Activated T-helper 17 cell treated with anti-CD3 and anti-CD28 coated beads, Interleukin-2, amount 50 U/mL, for 72 hours (primary cell): ENCODE results near the gene COL4A2. TPM values are rescaled to one million over a fixed set of nuclear protein-coding genes. Genes with fewer than 3 reads are reported as not detected.
"Not testable (repeated sequence)": the region's sequence is repeated elsewhere in the genome, so short reads cannot be mapped to it uniquely, and the experiment has no call there.

ENCODE experiments used
- ATAC-seq: fragments of 150-1000 bp; cut with Tn5 transposase; replicated peaks from 2 replicates; pipeline ENCODE4 v1.10.0; 2021; ENCODE audit warnings: mild to moderate bottlenecking, moderate library complexity
- H3K27ac Mint-ChIP-seq: one replicate; pipeline ENCODE4 v1.8.0; 2022; ENCODE audit warnings: mixed read lengths
- H3K27me3 Mint-ChIP-seq: one replicate; pipeline ENCODE4 v1.8.0; 2022; ENCODE audit warnings: mixed read lengths
- H3K36me3 Mint-ChIP-seq: one replicate; pipeline ENCODE4 v1.8.0; 2022; ENCODE audit warnings: low read depth, mild to moderate bottlenecking, mixed read lengths
- H3K4me1 Mint-ChIP-seq: one replicate; pipeline ENCODE4 v1.8.0; 2022; ENCODE audit warnings: mixed read lengths
- H3K4me3 Mint-ChIP-seq: one replicate; pipeline ENCODE4 v1.8.0; 2022; ENCODE audit warnings: mild to moderate bottlenecking, mixed read lengths
- H3K9me3 Mint-ChIP-seq: one replicate; pipeline ENCODE4 v1.8.0; 2022; ENCODE audit warnings: mixed read lengths
- total RNA-seq, 2 donors: library from RNA; stranded (reverse); gene quantifications; one replicate each; pipeline ENCODE4 v1.2.3, GENCODE V29; 2022

COL4A2 gene
- total RNA-seq, 2 donors from 2014 or later, result 0.56 TPM; not detected in 1

DNA sequence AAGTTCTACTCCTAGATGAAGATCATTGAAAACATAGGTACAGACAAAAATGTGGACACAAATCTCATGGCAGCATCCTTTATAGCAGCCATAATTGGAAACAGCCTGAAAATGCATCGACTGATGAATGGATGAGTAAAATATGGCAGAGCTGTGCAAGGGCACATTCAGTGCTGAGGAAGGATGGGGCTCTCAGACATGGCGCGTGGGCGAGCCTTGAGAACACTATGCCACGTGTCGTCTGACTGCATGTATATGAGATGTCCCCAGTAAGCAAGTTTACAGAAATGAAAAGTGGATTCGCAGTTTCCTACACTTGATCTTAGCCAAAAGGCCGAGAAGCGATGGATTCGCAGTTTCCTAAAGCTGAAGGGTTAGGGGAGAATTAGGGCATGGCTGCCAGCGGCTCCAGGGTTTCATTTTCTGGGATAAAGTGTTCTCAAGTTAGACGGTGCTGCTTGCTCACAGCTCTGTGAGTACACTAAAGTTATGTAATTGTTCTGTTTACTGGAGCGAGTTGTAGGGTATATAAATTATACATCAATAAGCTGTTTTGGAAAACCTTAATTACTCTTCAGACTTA, 176.4 kb downstream of the COL4A2 start:
- Mint-ChIP-seq H3K4me1 (no peaks in the 10 kb centered on the region), H3K27me3 (peaks cover 7% of the 10 kb centered on the region), H3K27ac (no peak overlapping the region), H3K9me3 (no peaks in the 10 kb centered on the region), H3K4me3 (no peak overlapping the region), H3K36me3 (no peaks in the 10 kb centered on the region)
- ATAC-seq, result no peak

GRCh38 chr13:110484290-110485048, 177.4 kb downstream of the COL4A2 start:
- H3K9me3 Mint-ChIP-seq, result no peaks in the 10 kb centered on the region
- H3K27me3 Mint-ChIP-seq, result peaks cover 7% of the 10 kb centered on the region
- H3K36me3 Mint-ChIP-seq, result no peaks in the 10 kb centered on the region
- H3K4me3 Mint-ChIP-seq, result no peak overlapping the region
- no peak for ATAC-seq
- H3K27ac Mint-ChIP-seq, result no peak overlapping the region
- no peaks in the 10 kb centered on the region for H3K4me1 Mint-ChIP-seq

DNA sequence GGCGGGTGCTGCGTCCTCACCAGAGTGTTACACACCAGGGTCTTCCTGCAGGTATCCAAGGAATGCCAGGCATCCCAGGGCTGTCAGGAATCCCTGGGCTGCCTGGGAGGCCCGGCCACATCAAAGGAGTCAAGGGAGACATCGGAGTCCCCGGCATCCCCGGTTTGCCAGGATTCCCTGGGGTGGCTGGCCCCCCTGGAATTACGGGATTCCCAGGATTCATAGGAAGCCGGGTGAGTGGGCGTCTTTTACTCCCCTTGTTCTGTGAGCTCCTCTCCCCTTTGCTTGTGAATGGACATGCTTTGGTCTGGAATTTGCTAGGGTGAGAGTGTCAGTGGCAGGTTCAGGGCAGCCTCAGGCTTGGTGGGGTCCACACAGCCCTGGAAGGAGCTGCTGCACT, 178.5 kb downstream of the COL4A2 start:
- H3K36me3 Mint-ChIP-seq, result no peaks in the 10 kb centered on the region
- H3K4me3 Mint-ChIP-seq, result no peak overlapping the region
- no peak overlapping the region for H3K27ac Mint-ChIP-seq
- H3K27me3 Mint-ChIP-seq, result peaks cover 7% of the 10 kb centered on the region
- ATAC-seq, result no peak
- no peaks in the 10 kb centered on the region for H3K9me3 Mint-ChIP-seq
- H3K4me1 Mint-ChIP-seq, result no peaks in the 10 kb centered on the region

DNA sequence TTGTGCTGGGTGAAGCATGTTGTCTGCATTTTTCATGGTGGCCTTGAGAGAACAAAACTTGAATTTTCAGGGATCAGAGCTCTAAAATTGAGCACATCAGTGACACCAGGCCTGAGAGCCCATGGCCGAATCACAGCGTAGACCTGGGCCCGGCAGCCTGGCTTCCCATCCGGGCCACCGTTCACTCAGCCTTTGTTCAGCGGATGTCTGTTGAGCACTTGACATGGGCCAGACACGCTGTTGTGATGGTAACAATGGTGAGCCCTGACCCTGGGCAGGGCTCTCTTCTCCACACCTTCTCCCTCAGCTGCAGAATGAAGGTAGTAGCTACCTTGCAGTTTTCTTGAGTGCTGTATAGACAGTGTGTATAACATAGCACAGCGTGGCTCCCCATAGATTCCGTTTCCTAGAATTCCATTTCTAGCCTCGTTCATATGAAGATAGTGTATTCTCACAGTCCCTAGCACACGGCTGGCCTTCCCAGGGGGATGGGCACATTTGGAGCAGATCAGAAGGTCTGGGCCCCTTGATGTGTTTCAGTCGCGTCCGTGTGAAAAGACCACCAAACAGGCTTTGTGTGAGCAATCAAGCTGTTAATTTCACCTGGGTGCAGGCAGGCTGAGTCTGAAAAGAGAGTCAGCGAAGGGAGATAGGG, 179.1 kb downstream of the COL4A2 start:
- Mint-ChIP-seq H3K27ac (no peak overlapping the region), H3K4me1 (no peaks in the 10 kb centered on the region), H3K27me3 (peaks cover 7% of the 10 kb centered on the region), H3K9me3 (no peaks in the 10 kb centered on the region), H3K4me3 (no peak overlapping the region), H3K36me3 (no peaks in the 10 kb centered on the region)
- ATAC-seq, result no peak

DNA sequence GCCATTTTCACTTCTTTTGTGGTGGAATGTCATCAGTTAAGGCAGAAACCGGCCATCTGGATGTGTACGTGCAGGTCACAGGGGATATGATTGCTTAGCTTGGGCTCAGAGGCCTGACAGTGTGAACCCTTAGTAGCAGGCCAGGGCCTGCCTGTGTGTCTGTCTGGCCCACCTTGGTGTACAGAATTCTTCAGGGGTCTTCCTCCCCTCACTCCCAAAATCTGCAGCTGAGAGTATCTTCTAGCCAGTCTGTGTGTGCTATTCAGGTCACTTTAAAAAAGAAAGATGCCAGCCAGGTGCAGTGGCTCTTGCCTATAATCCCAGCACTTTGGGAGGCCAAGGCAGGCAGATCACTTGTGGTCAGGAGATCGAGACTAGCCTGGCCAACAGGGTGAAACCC, 179.8 kb downstream of the COL4A2 start:
- H3K4me3 Mint-ChIP-seq, H3K36me3 Mint-ChIP-seq, H3K9me3 Mint-ChIP-seq, H3K27ac Mint-ChIP-seq, H3K27me3 Mint-ChIP-seq, ATAC-seq, H3K4me1 Mint-ChIP-seq: not testable (repeated sequence)

DNA sequence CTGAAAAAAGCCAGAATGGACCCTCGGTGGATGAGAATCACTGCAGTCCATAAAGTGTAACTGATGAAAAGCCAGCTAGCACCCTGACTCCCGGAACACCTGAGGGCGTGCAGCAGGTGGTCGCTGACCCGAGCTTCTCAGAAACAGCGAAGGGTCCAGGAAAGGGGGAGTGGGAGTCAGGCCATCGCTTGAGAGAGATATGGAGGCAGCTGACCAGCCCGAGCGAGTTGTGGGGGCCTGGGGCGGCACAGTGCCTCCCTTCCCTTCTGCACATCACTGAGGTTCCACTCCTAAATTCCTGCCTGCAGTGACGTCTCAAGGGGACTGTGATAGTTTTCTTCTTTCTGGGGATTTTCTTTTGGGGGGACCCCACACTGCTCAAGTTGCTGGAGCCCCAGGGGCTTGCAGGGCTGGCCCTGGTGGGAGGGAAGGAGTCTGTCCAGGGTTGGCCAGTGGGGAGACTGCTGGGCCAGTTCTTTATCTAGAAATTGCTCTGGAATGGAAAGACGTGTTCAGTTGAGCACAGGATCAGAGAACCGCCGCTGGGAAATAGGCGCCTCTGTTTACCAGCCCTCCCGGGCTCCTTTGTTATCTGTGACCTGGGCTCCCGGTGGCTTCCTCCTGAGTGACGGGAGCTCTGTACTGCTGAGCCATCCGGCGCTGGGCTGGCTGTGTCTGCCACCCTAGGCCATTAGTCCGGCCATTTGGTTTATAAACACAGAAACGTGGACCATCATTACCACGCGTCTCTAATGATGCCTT, 183.1 kb downstream of the COL4A2 start:
- Mint-ChIP-seq H3K27me3 (no peaks in the 10 kb centered on the region), H3K27ac (no peak overlapping the region), H3K9me3 (no peaks in the 10 kb centered on the region), H3K4me1 (no peaks in the 10 kb centered on the region), H3K36me3 (no peaks in the 10 kb centered on the region), H3K4me3 (no peak overlapping the region)
- no peak for ATAC-seq

DNA sequence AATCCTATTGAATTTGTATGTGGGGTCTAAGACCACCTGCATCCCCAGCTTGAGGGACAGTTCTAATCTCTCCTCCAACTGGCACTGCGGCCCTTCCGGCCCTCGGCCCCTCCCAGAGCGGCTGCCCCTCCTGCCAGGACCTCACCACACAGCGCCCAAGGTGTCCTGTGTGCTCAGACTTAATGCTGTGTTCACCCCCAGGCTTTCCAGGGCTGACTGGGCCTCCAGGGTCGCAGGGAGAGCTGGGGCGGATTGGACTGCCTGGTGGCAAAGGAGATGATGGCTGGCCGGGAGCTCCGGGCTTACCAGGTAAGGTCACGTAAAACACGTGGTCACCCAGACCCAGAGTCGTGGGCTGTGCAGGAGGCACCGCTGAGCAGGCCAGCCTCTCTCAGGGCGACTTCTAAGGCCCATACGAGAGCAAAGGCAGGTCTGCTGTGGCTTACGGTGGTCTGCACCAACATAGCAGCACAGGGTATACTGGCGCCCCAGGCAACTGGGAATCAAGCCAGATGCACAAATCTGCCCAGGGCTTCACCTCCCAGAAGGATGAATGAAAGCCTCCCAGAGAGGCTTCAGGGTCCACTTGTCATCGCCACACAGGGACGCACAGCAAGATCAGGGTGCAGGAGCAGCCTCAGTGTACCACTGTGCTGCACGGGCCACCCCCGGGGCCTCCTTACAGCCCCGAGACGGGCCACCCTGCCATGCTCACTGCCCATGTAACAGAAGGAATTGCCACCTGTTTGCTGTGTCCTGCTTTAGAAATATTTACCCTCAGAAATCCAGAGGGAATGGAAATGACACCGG, 185.0 kb downstream of the COL4A2 start:
- Mint-ChIP-seq H3K9me3 (no peaks in the 10 kb centered on the region), H3K4me1 (no peaks in the 10 kb centered on the region), H3K27ac (no peak overlapping the region), H3K4me3 (no peak overlapping the region), H3K36me3 (no peaks in the 10 kb centered on the region), H3K27me3 (no peaks in the 10 kb centered on the region)
- no peak for ATAC-seq

DNA sequence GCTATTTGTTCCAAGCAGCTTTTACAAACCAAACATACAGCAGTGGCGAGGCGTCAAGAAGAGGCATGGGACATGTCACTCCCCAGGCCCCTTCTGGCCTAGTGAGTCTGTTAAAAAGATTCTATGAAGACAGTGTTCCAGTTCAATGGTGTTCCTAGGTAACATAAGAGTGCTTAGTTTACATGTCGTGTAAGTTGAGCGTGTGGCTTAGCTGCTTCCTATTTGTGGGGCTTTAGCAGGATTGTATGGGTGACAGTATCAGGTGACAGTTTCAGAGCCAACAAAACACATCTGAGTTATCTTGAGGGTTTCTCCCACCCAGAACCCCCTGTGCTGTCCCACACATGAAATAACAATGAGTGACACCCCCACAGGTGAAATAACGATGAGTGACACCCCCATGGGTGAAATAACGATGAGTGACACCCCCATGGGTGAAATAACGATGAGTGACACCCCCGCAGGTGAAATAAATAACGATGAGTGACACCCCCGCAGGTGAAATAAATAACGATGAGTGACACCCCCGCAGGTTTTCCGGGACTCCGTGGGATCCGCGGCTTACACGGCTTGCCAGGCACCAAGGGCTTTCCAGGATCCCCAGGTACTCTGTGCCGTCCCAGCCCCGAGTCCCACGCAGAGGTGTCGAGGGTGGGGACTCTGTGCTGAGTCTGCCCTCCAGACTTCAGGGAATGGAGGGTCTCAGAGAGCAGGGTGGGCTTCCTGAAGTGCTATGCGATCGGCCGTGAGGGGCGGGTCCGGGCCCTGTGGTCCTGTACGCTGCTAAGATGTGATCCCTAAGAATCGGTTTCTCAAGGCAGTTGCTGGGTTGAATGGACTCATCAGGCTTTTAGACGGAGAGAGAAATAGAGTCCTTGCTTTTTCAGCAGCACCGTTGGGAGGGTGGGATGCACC, 185.9 kb downstream of the COL4A2 start:
- no peaks in the 10 kb centered on the region for H3K4me1 Mint-ChIP-seq
- H3K4me3 Mint-ChIP-seq, result no peak overlapping the region
- ATAC-seq, result no peak
- no peaks in the 10 kb centered on the region for H3K36me3 Mint-ChIP-seq
- H3K27ac Mint-ChIP-seq, result no peak overlapping the region
- H3K27me3 Mint-ChIP-seq, result no peaks in the 10 kb centered on the region
- no peaks in the 10 kb centered on the region for H3K9me3 Mint-ChIP-seq

DNA sequence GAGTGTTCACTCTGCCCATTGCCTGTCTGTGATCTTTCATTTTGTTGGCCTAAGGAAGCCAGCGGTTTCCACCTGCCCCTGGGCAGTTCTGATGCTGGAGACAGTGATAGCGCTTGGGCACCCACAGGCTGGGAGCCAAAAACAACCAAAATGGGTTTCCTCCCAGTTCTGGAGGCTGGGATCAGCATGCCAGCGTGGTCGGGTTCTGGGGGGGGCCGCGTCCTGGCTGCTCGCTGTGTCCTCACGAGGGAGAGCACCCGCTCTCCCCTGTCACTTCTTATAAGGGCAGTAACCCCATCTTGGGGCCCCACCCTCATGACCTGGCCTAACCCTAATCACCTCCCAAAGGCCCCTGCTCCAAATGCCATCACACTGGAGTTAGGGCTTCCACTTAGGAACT, 186.5 kb downstream of the COL4A2 start:
- no peak for ATAC-seq
- Mint-ChIP-seq H3K27ac (no peak overlapping the region), H3K36me3 (no peaks in the 10 kb centered on the region), H3K4me3 (no peak overlapping the region), H3K4me1 (no peaks in the 10 kb centered on the region), H3K27me3 (no peaks in the 10 kb centered on the region), H3K9me3 (no peaks in the 10 kb centered on the region)

GRCh38 chr13:110495376-110495775, 188.3 kb downstream of the COL4A2 start:
- no peak overlapping the region for H3K27ac Mint-ChIP-seq
- ATAC-seq, result no peak
- no peak overlapping the region for H3K4me3 Mint-ChIP-seq
- H3K36me3 Mint-ChIP-seq, result no peaks in the 10 kb centered on the region
- H3K9me3 Mint-ChIP-seq, result no peaks in the 10 kb centered on the region
- H3K27me3 Mint-ChIP-seq, result peaks cover 3% of the 10 kb centered on the region
- no peaks in the 10 kb centered on the region for H3K4me1 Mint-ChIP-seq

DNA sequence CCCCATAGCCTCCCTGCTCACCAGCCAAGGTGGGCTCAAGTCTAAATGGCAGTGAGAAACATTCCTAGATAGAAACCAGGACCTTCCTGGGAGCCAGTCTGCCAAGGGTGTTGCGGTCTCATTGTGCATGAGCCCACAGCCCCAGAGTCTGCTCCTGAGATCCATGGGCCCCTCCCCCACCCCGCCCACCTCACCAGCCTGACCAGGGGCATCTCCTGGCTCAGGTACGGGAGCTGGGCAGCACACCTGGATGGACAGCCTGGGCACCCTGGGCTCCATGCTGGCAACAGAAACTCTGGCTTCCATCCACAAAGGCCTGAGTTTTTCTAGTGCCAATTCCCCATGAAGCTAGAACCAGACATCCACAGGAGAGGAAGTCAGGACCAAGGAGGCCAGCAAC, 188.8 kb downstream of the COL4A2 start:
- Mint-ChIP-seq H3K4me3 (no peak overlapping the region), H3K36me3 (no peaks in the 10 kb centered on the region)
- ATAC-seq, result no peak

GRCh38 chr13:110496281-110496680, 189.2 kb downstream of the COL4A2 start:
- ATAC-seq, result no peak
- Mint-ChIP-seq H3K27me3 (peaks cover 3% of the 10 kb centered on the region), H3K4me1 (no peaks in the 10 kb centered on the region), H3K9me3 (no peaks in the 10 kb centered on the region), H3K4me3 (no peak overlapping the region), H3K36me3 (no peaks in the 10 kb centered on the region), H3K27ac (no peak overlapping the region)

More for the DNA sequence above, 188.8 kb downstream of the COL4A2 start:
- H3K27me3 Mint-ChIP-seq, result peaks cover 3% of the 10 kb centered on the region
- no peaks in the 10 kb centered on the region for H3K9me3 Mint-ChIP-seq
- H3K4me1 Mint-ChIP-seq, result no peaks in the 10 kb centered on the region
- no peak overlapping the region for H3K27ac Mint-ChIP-seq

DNA sequence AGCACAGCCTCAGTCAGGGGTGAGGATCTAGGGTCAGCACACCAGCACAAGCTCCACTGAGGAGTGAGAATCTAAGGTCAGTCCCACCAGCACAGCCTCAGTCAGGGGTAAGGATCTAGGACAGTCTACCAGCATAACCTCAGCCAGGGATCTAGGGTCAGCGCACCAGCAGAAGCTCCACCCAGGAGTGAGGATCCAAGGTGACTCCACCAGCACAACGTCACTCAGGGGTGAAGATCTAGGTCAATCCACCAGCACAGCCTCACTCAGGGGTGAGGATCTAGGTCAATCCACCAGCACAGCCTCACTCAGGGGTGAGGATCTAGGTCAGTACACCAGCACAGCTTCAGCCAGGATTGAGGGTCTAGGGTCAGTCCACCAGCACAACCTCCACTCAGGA, 189.9 kb downstream of the COL4A2 start:
- no peaks in the 10 kb centered on the region for H3K4me1 Mint-ChIP-seq
- H3K36me3 Mint-ChIP-seq, result no peaks in the 10 kb centered on the region
- no peak for ATAC-seq
- H3K27me3 Mint-ChIP-seq, result peaks cover 6% of the 10 kb centered on the region
- H3K9me3 Mint-ChIP-seq, result no peaks in the 10 kb centered on the region
- no peak overlapping the region for H3K27ac Mint-ChIP-seq
- H3K4me3 Mint-ChIP-seq, result no peak overlapping the region
